Measurements from ENCODE around the gene SEC31B. TPM values are rescaled to one million over a fixed set of nuclear protein-coding genes. Genes with fewer than 3 reads are reported as not detected.
A peak's percentile ranks its signal among the peaks of the same experiment; 100 is the strongest.

Gene SEC31B
- polyA plus RNA-seq, 4 donors, result 4.4 to 18.6 (median 10.3) TPM

- peaks cover 4 to 15% (median 11%) of the 10 kb centered on the region in 3 donors for H3K4me1 ChIP-seq (ENCODE audit: control insufficient read depth in 3 of 3, insufficient read depth in 2 of 3, low read depth in 1 of 3, low read length in 2 of 3)
- H3K4me3 ChIP-seq (ENCODE audit: low read depth in 1 of 3, low read length in 3 of 3), result peak within 1 kb of the TSS; percentile 72 to 89 (median 87)
- peak within 1 kb of the TSS; percentile 14 to 39 (median 30) for H3K27ac ChIP-seq (ENCODE audit: low read depth in 1 of 3, low read length in 2 of 3)
- WGBS, 3 donors, result 1% methylated on average over 35 of the region's 35 CpGs
- no peaks in the 10 kb centered on the region for H3K9me3 ChIP-seq (ENCODE audit: control insufficient read depth in 2 of 2, insufficient read depth in 1 of 2, low read depth in 1 of 2, low read length in 1 of 2)
- FAIRE-seq, result no peak
- peaks cover 6 to 20% (median 9%) of the 10 kb centered on the region in 3 donors for H3K36me3 ChIP-seq (ENCODE audit: control insufficient read depth in 3 of 3, insufficient read depth in 2 of 3, low read depth in 1 of 3, low read length in 3 of 3)
- DNase-seq, result peak; percentile 95
- no peaks in the 10 kb centered on the region for H3K27me3 ChIP-seq (ENCODE audit: control insufficient read depth in 3 of 3, insufficient read depth in 3 of 3, low read length in 3 of 3)
Measured at GRCh38 chr10:100535715-100536353, 16.2 kb upstream of the SEC31B start, which contains the start of gene HIF1AN. Gene HIF1AN (plus strand): TSS chr10:100535943. CDS start chr10:100535959, 16 bp downstream.

- Histone ChIP-seq H3K36me3 (ENCODE audit: control insufficient read depth in 3 of 3, insufficient read depth in 2 of 3, low read depth in 1 of 3, low read length in 3 of 3) (peaks cover under 1 to 15% (median 5%) of the 10 kb centered on the region in 3 donors), H3K27ac (ENCODE audit: low read depth in 1 of 3, low read length in 2 of 3) (peak overlapping the region in 1 of 3 donors; percentile 24), H3K9me3 (ENCODE audit: control insufficient read depth in 2 of 2, insufficient read depth in 1 of 2, low read depth in 1 of 2, low read length in 1 of 2) (no peaks in the 10 kb centered on the region), H3K4me1 (ENCODE audit: control insufficient read depth in 3 of 3, insufficient read depth in 2 of 3, low read depth in 1 of 3, low read length in 2 of 3) (peaks cover 4 to 16% (median 11%) of the 10 kb centered on the region in 3 donors), H3K4me3 (ENCODE audit: low read depth in 1 of 3, low read length in 3 of 3) (peak overlapping the region in 2 of 3 donors; percentile 87 to 89), H3K27me3 (ENCODE audit: control insufficient read depth in 3 of 3, insufficient read depth in 3 of 3, low read length in 3 of 3) (no peaks in the 10 kb centered on the region)
- FAIRE-seq (no peak), DNase-seq (no peak)
- 48 to 49% (median 49%) methylated on average over 4 of the region's 4 CpGs for WGBS, 3 donors
Measured at GRCh38 chr10:100535338-100535714, 15.7 kb upstream of the SEC31B start.

DNA sequence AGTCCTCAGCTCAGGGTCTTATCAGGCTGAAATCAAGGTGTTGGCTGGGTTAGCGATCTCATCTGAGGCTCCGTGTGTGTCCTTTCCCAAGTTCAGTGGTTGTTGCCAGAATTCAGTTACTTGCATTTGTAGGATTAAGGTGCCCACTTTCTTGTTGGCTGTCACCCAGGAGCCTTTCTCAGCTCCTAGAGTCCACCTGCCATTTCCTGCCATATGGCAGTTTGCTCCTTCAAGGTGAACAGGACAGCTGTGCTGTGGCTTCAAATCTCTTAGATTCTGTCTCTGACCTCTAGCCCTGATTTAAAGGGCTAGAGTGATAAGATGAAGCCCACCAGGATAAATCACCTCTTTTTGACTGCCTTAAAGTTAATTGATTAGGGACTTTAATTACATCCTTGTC lies 15.1 kb upstream of the SEC31B start:
- H3K27me3 ChIP-seq (ENCODE audit: control insufficient read depth in 3 of 3, insufficient read depth in 3 of 3, low read length in 3 of 3), result no peaks in the 10 kb centered on the region
- DNase-seq (no peak), FAIRE-seq (no peak)
- peaks cover 4 to 20% (median 11%) of the 10 kb centered on the region in 3 donors for H3K4me1 ChIP-seq (ENCODE audit: control insufficient read depth in 3 of 3, insufficient read depth in 2 of 3, low read depth in 1 of 3, low read length in 2 of 3)
- H3K27ac ChIP-seq (ENCODE audit: low read depth in 1 of 3, low read length in 2 of 3), result no peak overlapping the region
- 19 to 56% (median 27%) methylated on average over 2 of the region's 2 CpGs for WGBS, 3 donors
- H3K4me3 ChIP-seq (ENCODE audit: low read depth in 1 of 3, low read length in 3 of 3), result no peak overlapping the region
- H3K9me3 ChIP-seq (ENCODE audit: control insufficient read depth in 2 of 2, insufficient read depth in 1 of 2, low read depth in 1 of 2, low read length in 1 of 2), result no peaks in the 10 kb centered on the region
- peaks cover 0 to 11% (median 5%) of the 10 kb centered on the region in 3 donors for H3K36me3 ChIP-seq (ENCODE audit: control insufficient read depth in 3 of 3, insufficient read depth in 2 of 3, low read depth in 1 of 3, low read length in 3 of 3)

DNA sequence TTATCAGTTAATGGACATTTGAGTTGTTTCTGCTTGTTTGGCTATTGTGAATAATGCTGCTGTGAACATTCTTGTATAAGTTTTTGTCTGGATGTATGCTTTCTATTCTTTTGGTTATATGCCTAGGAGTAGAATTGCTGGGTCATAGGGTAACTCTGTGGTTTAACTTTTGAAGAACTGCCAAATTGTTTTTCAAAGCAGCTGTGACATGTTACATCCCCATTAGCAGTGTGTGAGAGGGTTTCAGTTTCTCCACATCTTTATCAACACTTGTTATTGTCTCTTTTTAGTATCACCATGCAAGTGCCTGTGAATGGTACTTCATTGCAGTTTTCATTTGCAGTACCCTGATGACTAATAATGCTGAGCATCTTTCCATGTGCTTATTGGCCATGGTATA lies 12.1 kb upstream of the SEC31B start:
- peaks cover 0 to 9% (median 2%) of the 10 kb centered on the region in 3 donors for H3K36me3 ChIP-seq (ENCODE audit: control insufficient read depth in 3 of 3, insufficient read depth in 2 of 3, low read depth in 1 of 3, low read length in 3 of 3)
- H3K4me3 ChIP-seq (ENCODE audit: low read depth in 1 of 3, low read length in 3 of 3), result no peak overlapping the region
- FAIRE-seq, result no peak
- H3K27ac ChIP-seq (ENCODE audit: low read depth in 1 of 3, low read length in 2 of 3), result no peak overlapping the region
- H3K4me1 ChIP-seq (ENCODE audit: control insufficient read depth in 3 of 3, insufficient read depth in 2 of 3, low read depth in 1 of 3, low read length in 2 of 3), result peaks cover 4 to 15% (median 7%) of the 10 kb centered on the region in 3 donors
- DNase-seq, result no peak
- H3K9me3 ChIP-seq (ENCODE audit: control insufficient read depth in 2 of 2, insufficient read depth in 1 of 2, low read depth in 1 of 2, low read length in 1 of 2), result no peaks in the 10 kb centered on the region
- H3K27me3 ChIP-seq (ENCODE audit: control insufficient read depth in 3 of 3, insufficient read depth in 3 of 3, low read length in 3 of 3), result no peaks in the 10 kb centered on the region

DNA sequence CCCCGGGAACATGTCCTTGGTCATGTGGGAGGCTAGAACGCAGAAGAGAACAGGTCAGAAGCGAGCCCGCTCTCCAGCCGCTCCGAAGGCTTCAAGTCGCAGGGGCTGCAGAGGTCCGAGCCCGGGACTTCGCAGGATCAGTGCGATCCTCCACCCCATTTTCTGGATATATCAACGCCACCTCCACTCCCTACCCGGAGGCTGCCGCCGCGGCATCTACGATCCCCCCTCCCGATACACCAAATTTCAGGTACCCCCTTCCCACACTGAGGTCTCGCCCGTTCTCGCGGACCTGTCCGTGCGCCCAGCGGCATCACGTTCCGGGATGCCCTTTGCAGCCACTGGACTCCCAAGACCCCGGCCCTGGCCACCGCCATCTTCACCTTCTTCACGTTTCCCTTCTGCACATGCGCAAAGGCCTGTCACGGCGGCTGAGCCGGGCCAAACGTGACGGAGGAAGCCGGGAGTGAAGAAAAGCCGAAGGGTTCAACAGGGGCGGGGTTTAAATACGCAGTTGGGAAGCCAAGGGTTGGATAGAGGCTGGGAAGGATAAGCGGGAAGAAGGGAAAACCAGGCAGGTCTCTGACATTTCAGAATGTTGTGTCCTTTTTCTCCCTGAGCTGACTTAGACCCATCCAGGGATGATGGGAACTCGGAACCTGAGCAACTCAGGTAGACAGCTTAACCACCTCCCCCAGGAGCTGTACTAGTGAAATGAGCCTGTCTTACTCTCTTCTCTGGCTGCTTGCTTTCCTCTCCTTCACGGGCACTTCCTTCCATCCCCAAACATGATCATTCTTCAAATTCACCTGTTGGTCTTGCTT lies 10.0 kb upstream of the SEC31B start, which contains the start of gene NDUFB8:
NDUFB8 (minus strand) TSS at position 397 of the 824 bp plus-strand sequence; CDS start at position 377, 20 bp downstream.
- Histone ChIP-seq H3K9me3 (ENCODE audit: control insufficient read depth in 2 of 2, insufficient read depth in 1 of 2, low read depth in 1 of 2, low read length in 1 of 2) (no peaks in the 10 kb centered on the region), H3K4me3 (ENCODE audit: low read depth in 1 of 3, low read length in 3 of 3) (peak within 1 kb of the TSS; percentile 68 to 90 (median 73)), H3K27me3 (ENCODE audit: control insufficient read depth in 3 of 3, insufficient read depth in 3 of 3, low read length in 3 of 3) (no peaks in the 10 kb centered on the region), H3K4me1 (ENCODE audit: control insufficient read depth in 3 of 3, insufficient read depth in 2 of 3, low read depth in 1 of 3, low read length in 2 of 3) (peaks cover 0 to 5% (median 2%) of the 10 kb centered on the region in 3 donors), H3K27ac (ENCODE audit: low read depth in 1 of 3, low read length in 2 of 3) (peak within 1 kb of the TSS; percentile 27 to 76 (median 52)), H3K36me3 (ENCODE audit: control insufficient read depth in 3 of 3, insufficient read depth in 2 of 3, low read depth in 1 of 3, low read length in 3 of 3) (peaks cover 2 to 24% (median 11%) of the 10 kb centered on the region in 3 donors)
- FAIRE-seq, result no peak
- peak; percentile 94 to 96 for DNase-seq
- WGBS, 3 donors, result 0 to 1% (median 1%) methylated on average over 42 to 43 of the region's 43 CpGs

DNA sequence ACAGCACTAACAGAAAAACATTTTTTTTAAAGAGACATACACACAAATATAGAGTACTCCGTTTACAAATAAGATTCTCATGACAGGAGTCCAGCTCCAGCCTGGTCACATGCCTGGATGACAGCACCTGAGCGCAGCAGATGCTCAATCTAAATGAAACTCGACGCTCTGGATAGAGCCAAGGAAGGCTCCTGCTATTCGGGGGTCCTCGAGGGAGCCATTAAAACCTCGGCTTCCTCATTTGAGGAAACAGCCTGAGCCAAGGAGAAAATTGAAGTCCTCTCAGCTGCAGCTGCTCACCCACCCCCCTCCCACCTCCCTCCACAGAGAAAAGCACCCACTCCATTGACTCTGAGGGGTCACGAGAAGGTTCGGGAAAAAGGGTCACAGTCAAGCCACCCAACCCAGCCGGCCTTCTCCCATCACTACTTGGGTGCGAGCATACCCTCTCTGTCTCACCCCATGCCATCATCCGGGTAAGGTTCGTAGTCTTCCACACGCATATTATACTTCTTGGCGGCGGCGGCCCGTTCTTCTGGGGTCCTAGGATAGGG lies 9.3 kb upstream of the SEC31B start:
- DNase-seq (peak in 1 of 2 donors; percentile 36), FAIRE-seq (no peak)
- Histone ChIP-seq H3K27ac (ENCODE audit: low read depth in 1 of 3, low read length in 2 of 3) (peak overlapping the region; percentile 27 to 76 (median 52)), H3K4me3 (ENCODE audit: low read depth in 1 of 3, low read length in 3 of 3) (peak overlapping the region; percentile 68 to 90 (median 73)), H3K9me3 (ENCODE audit: control insufficient read depth in 2 of 2, insufficient read depth in 1 of 2, low read depth in 1 of 2, low read length in 1 of 2) (no peaks in the 10 kb centered on the region), H3K36me3 (ENCODE audit: control insufficient read depth in 3 of 3, insufficient read depth in 2 of 3, low read depth in 1 of 3, low read length in 3 of 3) (peaks cover 2 to 31% (median 11%) of the 10 kb centered on the region in 3 donors), H3K27me3 (ENCODE audit: control insufficient read depth in 3 of 3, insufficient read depth in 3 of 3, low read length in 3 of 3) (no peaks in the 10 kb centered on the region), H3K4me1 (ENCODE audit: control insufficient read depth in 3 of 3, insufficient read depth in 2 of 3, low read depth in 1 of 3, low read length in 2 of 3) (peaks cover 0 to 5% (median 2%) of the 10 kb centered on the region in 3 donors)
- WGBS, 3 donors, result 1 to 2% (median 1%) methylated on average over 18 of the region's 18 CpGs

DNA sequence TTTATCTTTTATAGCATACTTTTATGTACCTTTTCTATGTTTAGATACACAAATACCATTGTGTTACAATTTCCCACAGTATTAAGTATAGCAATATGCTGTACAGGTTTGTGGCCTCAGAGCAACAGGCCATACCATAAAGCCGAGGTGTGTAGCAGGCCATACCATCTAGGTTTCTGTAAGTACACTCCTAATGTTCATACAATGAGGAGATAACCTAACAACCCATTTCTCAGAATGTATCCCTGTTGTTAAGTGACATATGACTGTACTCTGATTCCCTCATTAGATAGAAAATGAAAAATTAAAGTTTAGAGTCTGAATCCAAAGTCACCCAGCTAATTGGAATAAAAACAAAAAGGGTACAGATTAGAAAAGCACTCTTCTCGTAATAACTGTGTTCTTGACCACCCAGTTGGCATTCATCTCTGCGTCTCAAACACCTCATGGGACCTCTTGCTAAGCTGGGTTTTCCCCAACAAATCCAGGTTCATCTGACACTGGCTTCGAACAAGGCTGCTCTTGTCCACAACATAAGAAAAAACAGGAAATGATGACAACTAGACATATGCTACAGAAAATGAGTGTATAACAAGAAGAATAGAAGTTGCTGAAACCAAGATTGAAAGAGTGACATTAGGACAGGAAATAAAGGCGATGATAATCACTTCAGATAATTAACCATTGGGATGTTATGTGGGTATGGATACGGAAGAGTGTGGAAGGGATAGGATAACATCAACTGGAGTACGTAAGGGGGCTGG lies 8.6 kb upstream of the SEC31B start:
- peaks cover 0 to 5% (median 2%) of the 10 kb centered on the region in 3 donors for H3K4me1 ChIP-seq (ENCODE audit: control insufficient read depth in 3 of 3, insufficient read depth in 2 of 3, low read depth in 1 of 3, low read length in 2 of 3)
- H3K27ac ChIP-seq (ENCODE audit: low read depth in 1 of 3, low read length in 2 of 3), result no peak overlapping the region
- 44 to 52% (median 47%) methylated on average over 7 of the region's 7 CpGs for WGBS, 3 donors
- FAIRE-seq (no peak), DNase-seq (no peak)
- peak overlapping the region in 2 of 3 donors; percentile 68 to 90 for H3K4me3 ChIP-seq (ENCODE audit: low read depth in 1 of 3, low read length in 3 of 3)
- no peaks in the 10 kb centered on the region for H3K27me3 ChIP-seq (ENCODE audit: control insufficient read depth in 3 of 3, insufficient read depth in 3 of 3, low read length in 3 of 3)
- peaks cover 2 to 35% (median 11%) of the 10 kb centered on the region in 3 donors for H3K36me3 ChIP-seq (ENCODE audit: control insufficient read depth in 3 of 3, insufficient read depth in 2 of 3, low read depth in 1 of 3, low read length in 3 of 3)
- no peaks in the 10 kb centered on the region for H3K9me3 ChIP-seq (ENCODE audit: control insufficient read depth in 2 of 2, insufficient read depth in 1 of 2, low read depth in 1 of 2, low read length in 1 of 2)
